GM23248 (cell line): ENCODE data around the gene TOR1AIP2.

Experiments
- EZH2 ChIP-seq: fragments of 200-600 bp; sonication (generic); IDR thresholded peaks from 2 replicates; pipeline ENCODE4 v1.6.1; 2018; ENCODE audit warnings: antibody characterized with exemption, mild to moderate bottlenecking; ENCODE audit not compliant: insufficient read depth, poor library complexity, severe bottlenecking
- EZH2phosphoT487 ChIP-seq: fragments of 200-600 bp; sonication (generic); IDR thresholded peaks from 2 replicates; pipeline ENCODE4 v1.6.1; 2018; ENCODE audit warnings: antibody characterized with exemption, moderate library complexity, mild to moderate bottlenecking, low read depth; ENCODE audit not compliant: insufficient read depth

- no peak for TF ChIP-seq EZH2
- TF ChIP-seq EZH2phosphoT487, result no peak
Measured at GRCh38 chr1:179824265-179824664, 53.3 kb downstream of the TOR1AIP2 start.
